BLaER1 treated with 17β-estradiol and CSF1 and Interleukin-3, amounts not matched to agents 10 nM and 100 nM (cell line): ENCODE results near the gene ZFYVE9.
"Not testable (repeated sequence)": the region's sequence is repeated elsewhere in the genome, so short reads cannot be mapped to it uniquely, and the experiment has no call there.

Source experiments
- H3K27ac ChIP-seq, 11 experiments: shearing (Covaris generic); formaldehyde crosslinking; 2 replicates each; pipeline ENCODE4 v1.8.1; 2022
- H3K27me3 ChIP-seq, 11 experiments: shearing (Covaris generic); formaldehyde crosslinking; 2 replicates each; pipeline ENCODE4 v1.8.1; 2022
- H3K36me3 ChIP-seq, 11 experiments: shearing (Covaris generic); formaldehyde crosslinking; 2 replicates each; pipeline ENCODE4 v1.8.1; 2022
- H3K4me1 ChIP-seq, 10 experiments: shearing (Covaris generic); formaldehyde crosslinking; 2 replicates each; pipeline ENCODE4 v1.8.1; 2022
- H3K4me2 ChIP-seq, 11 experiments: shearing (Covaris generic); formaldehyde crosslinking; 2 replicates each; pipeline ENCODE4 v1.8.1; 2022
- H3K4me3 ChIP-seq, 10 experiments: shearing (Covaris generic); formaldehyde crosslinking; 2 replicates each; pipeline ENCODE4 v1.8.1; 2022
- H3K9ac ChIP-seq, 11 experiments: shearing (Covaris generic); formaldehyde crosslinking; 2 replicates each; pipeline ENCODE4 v1.8.1; 2022
- H3K9me3 ChIP-seq, 11 experiments: shearing (Covaris generic); formaldehyde crosslinking; replicated peaks in 1 of 11; 2 replicates each; pipeline ENCODE4 v1.8.1; 2022
- H4K20me1 ChIP-seq, 11 experiments: shearing (Covaris generic); formaldehyde crosslinking; 2 replicates each; pipeline ENCODE4 v1.8.1; 2022
- Cebpa-rat ChIP-seq, 11 experiments: shearing (Covaris generic); IDR thresholded peaks; 2 replicates each; pipeline ENCODE4 v1.8.1; 2022

ZFYVE9 gene

DNA sequence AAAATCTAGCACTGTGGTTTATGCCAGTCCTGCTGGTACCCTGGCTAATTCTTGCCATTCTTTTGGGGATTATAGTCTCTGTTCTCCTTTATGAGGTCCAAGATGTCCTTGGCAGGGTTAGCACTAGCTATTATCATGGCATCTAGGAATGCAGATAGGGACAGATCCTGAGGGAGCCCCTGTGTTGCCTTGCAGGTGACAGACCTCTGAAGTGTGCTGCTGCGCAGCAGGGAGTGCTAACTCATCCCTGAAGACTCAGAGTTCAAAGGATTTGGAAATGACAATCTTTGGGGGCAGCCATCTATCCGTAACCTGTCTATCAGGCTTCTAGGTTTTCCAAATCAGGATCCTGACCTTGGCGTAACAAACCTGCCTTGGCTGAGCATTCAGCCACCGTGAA, 16.3 kb downstream of the ZFYVE9 start:
- peaks cover 0 to 65% (median 0%) of the 10 kb centered on the region in 11 experiments; a peak in 9 of 22 replicates for H4K20me1 ChIP-seq
- H3K27me3 ChIP-seq = no peaks in the 10 kb centered on the region
- H3K9me3 ChIP-seq = peaks cover 12 to 35% (median 29%) of the 10 kb centered on the region in 11 experiments
- H3K4me3 ChIP-seq = no peak overlapping the region
- H3K36me3 ChIP-seq = peaks cover 3 to 20% (median 14%) of the 10 kb centered on the region in 11 experiments; a peak in 13 of 22 replicates
- peaks cover 0 to 6% (median 0%) of the 10 kb centered on the region in 10 experiments; a peak in 3 of 20 replicates for H3K4me1 ChIP-seq
- H3K4me2 ChIP-seq = no peak overlapping the region
- H3K27ac ChIP-seq = no peak overlapping the region
- no peak overlapping the region for H3K9ac ChIP-seq
- TF ChIP-seq Cebpa-rat (IDR thresholded peaks at IDR 0.05) = no peak

DNA sequence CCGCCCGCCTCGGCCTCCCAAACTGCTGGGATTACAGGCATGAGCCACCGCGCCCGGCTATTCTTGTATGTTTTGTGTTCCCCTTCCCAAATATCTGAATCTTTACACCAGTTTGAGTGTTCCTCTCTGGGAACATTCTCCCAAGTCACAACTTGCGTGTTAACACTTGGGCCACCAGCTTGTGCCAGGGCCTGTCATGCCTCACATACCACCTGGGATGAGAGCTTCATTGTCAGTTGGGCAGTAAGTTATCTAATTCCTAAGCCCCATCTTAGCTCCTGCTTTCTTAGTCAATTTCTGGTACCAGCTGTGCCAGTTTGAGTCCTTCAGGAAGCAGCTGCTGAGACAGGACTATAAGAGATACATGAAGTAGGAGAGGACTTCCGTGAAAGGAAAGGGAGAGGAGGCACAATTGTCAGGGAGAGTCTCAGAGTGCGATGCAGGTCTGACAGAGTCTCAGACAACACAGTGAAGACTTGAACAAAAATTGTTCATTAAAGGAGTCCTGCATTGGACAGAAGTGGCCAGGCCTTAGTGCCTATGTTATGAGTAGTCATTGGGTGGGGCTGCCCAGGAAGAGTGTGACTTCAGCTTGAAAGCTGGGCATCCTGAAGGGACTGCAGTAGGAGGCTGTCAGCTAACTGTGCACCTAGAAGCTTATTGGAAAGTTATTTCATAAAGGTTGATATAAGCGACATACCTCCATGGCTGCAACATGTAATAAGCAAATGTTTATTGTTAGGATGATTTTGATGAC, 17.3 kb downstream of the ZFYVE9 start:
- Histone ChIP-seq H4K20me1 (peaks cover 0 to 56% (median 0%) of the 10 kb centered on the region in 11 experiments; a peak in 7 of 22 replicates), H3K4me3 (no peak overlapping the region), H3K27me3 (no peaks in the 10 kb centered on the region), H3K4me2 (0 out of 22 replicates have a peak overlapping the region, but pooled peaks of 1 of the 11 experiments have one; percentile 17), H3K4me1 (peaks cover 0 to 6% (median 0%) of the 10 kb centered on the region in 10 experiments; a peak in 3 of 20 replicates), H3K36me3 (peaks cover 3 to 19% (median 14%) of the 10 kb centered on the region in 11 experiments; a peak in 13 of 22 replicates), H3K9ac (no peak overlapping the region), H3K9me3 (peaks cover 12 to 35% (median 29%) of the 10 kb centered on the region in 11 experiments), H3K27ac (no peak overlapping the region)
- TF ChIP-seq Cebpa-rat (IDR thresholded peaks at IDR 0.05) = no peak

DNA sequence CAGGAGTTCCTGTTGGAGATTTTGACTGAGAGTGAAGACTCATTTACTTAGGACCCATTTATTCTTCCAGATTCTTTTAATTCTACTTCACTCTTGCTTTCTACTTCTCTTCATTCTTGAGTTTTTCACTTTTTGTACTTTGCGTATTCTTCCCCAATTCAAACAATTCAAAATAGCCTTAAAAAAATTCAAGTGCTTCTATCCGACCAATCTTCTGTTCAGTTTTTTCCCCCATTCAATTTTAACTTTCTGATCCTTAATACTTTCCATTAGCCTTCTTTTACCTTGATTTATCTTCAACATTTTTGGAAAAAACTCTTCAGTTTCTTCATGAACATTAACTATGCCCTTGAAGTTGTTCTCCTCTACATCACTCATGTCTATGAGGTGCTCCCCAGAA, 21.1 kb downstream of the ZFYVE9 start:
- H3K27me3 ChIP-seq = no peaks in the 10 kb centered on the region
- H3K4me2 ChIP-seq = no peak overlapping the region
- H3K9ac ChIP-seq = no peak overlapping the region
- no peak overlapping the region for H3K4me3 ChIP-seq
- peaks cover 0 to 21% (median 12%) of the 10 kb centered on the region in 10 experiments; a peak in 13 of 20 replicates for H3K4me1 ChIP-seq
- no peak overlapping the region for H3K27ac ChIP-seq
- peaks cover 0 to 63% (median 0%) of the 10 kb centered on the region in 11 experiments; a peak in 9 of 22 replicates for H4K20me1 ChIP-seq
- peaks cover under 1 to 14% (median 9%) of the 10 kb centered on the region in 11 experiments; a peak in 12 of 22 replicates for H3K36me3 ChIP-seq
- peaks cover 6 to 14% (median 7%) of the 10 kb centered on the region in 11 experiments for H3K9me3 ChIP-seq
- no peak for TF ChIP-seq Cebpa-rat (IDR thresholded peaks at IDR 0.05)

DNA sequence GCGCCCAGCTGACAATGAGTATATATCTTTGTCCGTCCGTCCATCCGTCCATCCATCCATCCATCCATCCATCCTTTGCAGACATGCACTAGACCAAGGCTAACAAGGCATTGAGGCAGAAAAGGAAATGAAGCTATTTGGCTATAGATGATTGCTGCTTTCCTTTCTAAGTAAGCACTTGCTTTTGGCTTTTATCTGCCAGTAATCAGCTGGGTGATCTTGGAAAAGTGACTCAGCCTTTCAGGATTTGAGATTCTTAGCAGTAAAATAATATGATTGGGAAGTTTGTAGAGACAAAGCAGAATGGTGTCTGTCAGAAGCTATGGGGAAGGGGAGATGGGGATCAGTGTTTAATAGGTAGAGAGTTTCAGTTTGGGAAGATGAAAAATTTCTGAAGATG, 22.7 kb downstream of the ZFYVE9 start:
- peaks cover 0 to 10% (median 4%) of the 10 kb centered on the region in 11 experiments; a peak in 6 of 22 replicates for H3K36me3 ChIP-seq
- no peak for TF ChIP-seq Cebpa-rat (IDR thresholded peaks at IDR 0.05)
- no peak overlapping the region for H3K27ac ChIP-seq
- peaks cover 0 to 16% (median 12%) of the 10 kb centered on the region in 10 experiments; a peak in 12 of 20 replicates for H3K4me1 ChIP-seq
- no peak overlapping the region for H3K9ac ChIP-seq
- H3K4me3 ChIP-seq = no peak overlapping the region
- H3K9me3 ChIP-seq = peaks cover 0 to 18% (median 6%) of the 10 kb centered on the region in 11 experiments; a peak in 9 of 22 replicates
- no peak overlapping the region for H3K4me2 ChIP-seq
- no peaks in the 10 kb centered on the region for H3K27me3 ChIP-seq
- peaks cover 0 to 60% (median 0%) of the 10 kb centered on the region in 11 experiments; a peak in 9 of 22 replicates for H4K20me1 ChIP-seq

DNA sequence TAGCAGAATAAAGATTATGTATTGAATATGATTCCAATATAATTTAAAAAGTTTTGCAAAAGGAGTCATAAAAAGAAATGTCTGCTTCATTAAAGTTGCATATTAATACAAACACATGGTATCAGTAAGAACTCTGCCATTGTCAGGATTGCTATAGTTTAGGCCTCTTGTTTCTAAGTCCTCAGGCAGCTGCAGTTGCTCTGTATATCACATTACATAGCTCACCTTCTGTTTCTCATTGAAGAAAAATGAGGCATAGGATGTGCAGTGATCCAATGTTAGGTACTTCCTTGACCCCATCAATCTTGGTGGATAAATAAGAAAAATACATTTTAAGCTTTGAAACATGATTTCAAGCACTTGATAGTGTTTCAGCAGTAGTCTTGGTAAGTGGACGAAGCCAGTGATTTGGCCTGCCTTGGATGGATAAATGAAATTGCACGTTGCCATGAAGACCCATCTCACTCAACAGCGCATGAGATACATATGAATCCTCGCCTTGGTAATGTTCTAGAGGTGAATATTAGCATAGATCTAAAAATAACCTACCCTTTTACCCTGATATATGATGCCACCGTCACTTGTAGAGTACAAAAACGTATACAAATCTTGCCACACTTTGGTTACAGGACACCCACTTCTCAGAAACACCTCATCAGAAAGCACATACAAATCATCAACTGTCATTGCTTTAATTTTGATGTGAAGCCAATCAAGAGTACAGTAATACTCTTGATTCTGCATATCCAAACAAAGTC, 25.3 kb downstream of the ZFYVE9 start:
- Histone ChIP-seq H3K27ac (no peak overlapping the region), H3K36me3 (peaks cover 0 to 7% (median 0%) of the 10 kb centered on the region in 11 experiments; a peak in 4 of 22 replicates), H3K27me3 (no peaks in the 10 kb centered on the region), H3K4me1 (peaks cover 0 to 16% (median 12%) of the 10 kb centered on the region in 10 experiments; a peak in 12 of 20 replicates), H4K20me1 (peaks cover 0 to 49% (median 0%) of the 10 kb centered on the region in 11 experiments; a peak in 8 of 22 replicates), H3K4me3 (no peak overlapping the region), H3K9me3 (peaks cover 9 to 30% (median 19%) of the 10 kb centered on the region in 11 experiments; a peak in 21 of 22 replicates), H3K4me2 (no peak overlapping the region), H3K9ac (no peak overlapping the region)
- no peak for TF ChIP-seq Cebpa-rat (IDR thresholded peaks at IDR 0.05)

DNA sequence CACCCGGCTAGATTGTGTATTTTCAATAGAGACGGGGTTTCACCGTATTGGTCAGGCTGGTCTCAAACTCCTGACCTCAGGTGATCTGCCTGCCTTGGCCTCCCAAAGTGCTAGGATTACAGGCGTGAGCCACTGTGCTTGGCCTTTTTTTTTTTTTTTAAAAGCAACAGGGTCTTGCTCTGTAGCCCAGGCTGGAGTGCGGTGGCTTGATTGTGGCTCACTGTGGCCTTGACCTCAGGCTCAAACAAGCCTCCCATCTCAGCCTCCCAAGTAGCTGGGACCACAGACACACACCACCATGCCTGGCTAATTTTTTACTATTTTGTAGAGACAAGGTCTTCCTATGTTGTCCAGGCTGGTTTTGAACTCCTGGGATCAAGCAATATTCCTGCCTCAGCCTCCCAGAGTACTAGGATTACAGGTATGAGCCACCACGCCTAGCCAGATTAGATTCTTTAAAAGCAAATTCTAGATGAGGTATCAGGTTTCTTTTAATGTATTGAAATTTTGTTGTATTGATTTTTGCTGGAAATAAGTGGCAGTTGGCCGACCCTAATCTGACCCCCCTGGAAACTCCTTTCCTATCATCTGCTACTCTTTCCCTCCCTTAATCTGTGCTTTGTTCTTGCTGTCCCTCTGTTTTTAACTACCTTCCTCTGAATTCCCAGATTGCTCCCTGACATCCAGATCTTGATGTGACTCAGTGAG, 26.6 kb downstream of the ZFYVE9 start:
- Histone ChIP-seq H3K4me2 (no peak overlapping the region), H3K27ac (no peak overlapping the region), H3K9me3 (peaks cover 9 to 26% (median 15%) of the 10 kb centered on the region in 11 experiments; a peak in 21 of 22 replicates), H3K4me3 (no peak overlapping the region), H4K20me1 (peaks cover 0 to 49% (median 0%) of the 10 kb centered on the region in 11 experiments; a peak in 8 of 22 replicates), H3K9ac (no peak overlapping the region), H3K36me3 (0 out of 22 replicates have a peak, but pooled peaks cover 0 to under 1% (median 0%) of the 10 kb centered on the region in 11 experiments), H3K27me3 (no peaks in the 10 kb centered on the region), H3K4me1 (peaks cover 0 to 16% (median 12%) of the 10 kb centered on the region in 10 experiments; a peak in 12 of 20 replicates)
- TF ChIP-seq Cebpa-rat (IDR thresholded peaks at IDR 0.05) = no peak

DNA sequence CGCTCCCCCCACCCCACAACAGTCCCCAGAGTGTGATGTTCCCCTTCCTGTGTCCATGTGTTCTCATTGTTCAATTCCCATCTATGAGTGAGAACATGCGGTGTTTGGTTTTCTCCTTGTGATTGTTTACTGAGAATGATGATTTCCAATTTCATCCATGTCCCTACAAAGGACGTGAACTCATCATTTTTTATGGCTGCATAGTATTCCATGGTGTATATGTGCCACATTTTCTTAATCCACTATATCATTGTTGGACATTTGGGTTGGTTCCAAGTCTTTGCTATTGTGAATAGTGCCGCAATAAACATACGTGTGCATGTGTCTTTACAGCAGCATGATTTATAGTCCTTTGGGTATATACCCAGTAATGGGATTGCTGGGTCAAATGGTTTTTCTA, 29.3 kb downstream of the ZFYVE9 start:
- not testable (repeated sequence) for H3K4me1 ChIP-seq, H3K36me3 ChIP-seq, H3K4me3 ChIP-seq, H3K9ac ChIP-seq, H3K27me3 ChIP-seq, H3K27ac ChIP-seq, H3K4me2 ChIP-seq
- Histone ChIP-seq H3K9me3 (peaks cover 9 to 31% (median 18%) of the 10 kb centered on the region in 11 experiments; a peak in 21 of 22 replicates), H4K20me1 (peaks cover 0 to 31% (median 0%) of the 10 kb centered on the region in 11 experiments; a peak in 6 of 22 replicates)

DNA sequence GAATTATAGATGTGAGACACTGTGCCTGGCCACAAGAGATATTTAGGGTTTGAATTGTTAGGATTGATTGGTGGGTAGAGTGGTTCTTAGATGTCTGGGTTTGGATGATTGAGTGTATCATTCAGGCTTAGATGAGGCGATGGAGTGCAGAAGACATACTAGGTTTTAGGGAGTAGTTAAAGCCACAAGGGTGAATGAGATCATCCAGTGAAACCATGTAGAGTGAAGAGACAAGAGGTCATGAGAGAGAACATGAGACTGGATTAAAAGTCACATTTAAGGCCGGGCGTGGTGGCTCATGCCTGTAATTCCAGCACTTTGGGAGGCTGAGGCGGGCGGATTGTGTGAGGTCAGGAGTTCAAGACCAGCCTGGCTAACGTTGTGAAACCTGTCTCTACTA, 37.2 kb downstream of the ZFYVE9 start:
- Histone ChIP-seq H3K27ac (no peak overlapping the region), H3K4me3 (no peak overlapping the region), H3K36me3 (peaks cover 0 to 12% (median 0%) of the 10 kb centered on the region in 11 experiments; a peak in 2 of 22 replicates), H3K4me1 (no peaks in the 10 kb centered on the region), H4K20me1 (peaks cover 0 to 6% (median 0%) of the 10 kb centered on the region in 11 experiments; a peak in 2 of 22 replicates), H3K9ac (no peak overlapping the region), H3K27me3 (no peaks in the 10 kb centered on the region), H3K9me3 (peaks cover 30 to 65% (median 54%) of the 10 kb centered on the region in 11 experiments), H3K4me2 (no peak overlapping the region)
- TF ChIP-seq Cebpa-rat (IDR thresholded peaks at IDR 0.05) = no peak
